Bronchial epithelial cell (primary cell): ENCODE measurements around the gene ZNF784. TPM values are rescaled to one million over a fixed set of nuclear protein-coding genes. Genes with fewer than 3 reads are reported as not detected.
A peak's percentile ranks its signal among the peaks of the same experiment; 100 is the strongest.

ENCODE experiments used
- DNase-seq: peaks from one replicate; pipeline ENCODE4 v3.0.0-alpha.2; 2010; ENCODE audit warnings: low read depth
- FAIRE-seq: peaks from 2 replicates; lab custom pipeline; 2011; peaks lifted over from hg19 to GRCh38; lab: Jason Lieb, UNC
- H3K27me3 ChIP-seq: 2 replicates; pipeline ENCODE4 v1.5.1; 2011; ENCODE audit warnings: low read length; ENCODE audit not compliant: control insufficient read depth, insufficient read depth
- H3K36me3 ChIP-seq: 2 replicates; pipeline ENCODE4 v1.5.1; 2011; ENCODE audit warnings: low read length; ENCODE audit not compliant: control insufficient read depth, insufficient read depth
- H3K4me3 ChIP-seq: 2 replicates; pipeline ENCODE4 v1.5.1; 2011; ENCODE audit warnings: mild to moderate bottlenecking, low read depth, low read length, control low read depth
- CTCF ChIP-seq: IDR thresholded peaks from 2 replicates; pipeline ENCODE4 v1.5.1; 2011; ENCODE audit warnings: mild to moderate bottlenecking, moderate library complexity, low read length, control low read depth, inconsistent platforms; ENCODE audit not compliant: insufficient read depth, severe bottlenecking
- total RNA-seq: library from RNA; depleted of rRNA; stranded (reverse); fragments of >200 nt; gene quantifications from 2 replicates; pipeline ENCODE4 v1.2.1, GENCODE V29; 2014

ZNF784 gene
- total RNA-seq, 1 donor from 2014 or later: 5.0 TPM

- no peak for TF ChIP-seq CTCF
- no peak overlapping the region for H3K4me3 ChIP-seq
- FAIRE-seq (no peak), DNase-seq (no peak)
- peaks cover 9% of the 10 kb centered on the region for H3K36me3 ChIP-seq
- H3K27me3 ChIP-seq: no peaks in the 10 kb centered on the region
These were observed 21.3 kb downstream of the ZNF784 start for GRCh38 chr19:55603115-55603514.

- H3K27me3 ChIP-seq: no peaks in the 10 kb centered on the region
- TF ChIP-seq CTCF: no peak
- DNase-seq (no peak), FAIRE-seq (no peak)
- H3K4me3 ChIP-seq: no peak overlapping the region
- H3K36me3 ChIP-seq: peaks cover 10% of the 10 kb centered on the region
These were observed 22.0 kb downstream of the ZNF784 start for GRCh38 chr19:55602104-55603001.

GRCh38 chr19:55601084-55601483 lies 23.3 kb downstream of the ZNF784 start:
- peaks cover 8% of the 10 kb centered on the region for H3K36me3 ChIP-seq
- peak; percentile 86 for DNase-seq
- H3K4me3 ChIP-seq: peak overlapping the region; percentile 85
- TF ChIP-seq CTCF: no peak
- H3K27me3 ChIP-seq: no peaks in the 10 kb centered on the region
- FAIRE-seq: no peak

- Histone ChIP-seq H3K27me3 (no peaks in the 10 kb centered on the region), H3K36me3 (peaks cover 8% of the 10 kb centered on the region), H3K4me3 (peak overlapping the region; percentile 85)
- DNase-seq (no peak), FAIRE-seq (no peak)
- no peak for TF ChIP-seq CTCF
These were observed 23.7 kb downstream of the ZNF784 start for GRCh38 chr19:55600662-55601028.

GRCh38 chr19:55599842-55600661 lies 24.3 kb downstream of the ZNF784 start, which contains the start of gene ZNF524:
Gene ZNF524, plus strand, starts transcription at chr19:55600288. Its CDS starts 1,825 bp downstream, at chr19:55602113.
- Histone ChIP-seq H3K27me3 (no peaks in the 10 kb centered on the region), H3K36me3 (peaks cover 8% of the 10 kb centered on the region), H3K4me3 (peak within 1 kb of the TSS; percentile 85)
- TF ChIP-seq CTCF: no peak
- DNase-seq: peak; percentile 80
- FAIRE-seq: no peak
